OCI-LY1 (cell line): ENCODE data around the gene CMTM5.

Experiments
- H2AFZ ChIP-seq: fragments of 200-600 bp; sonication (generic), shearing (Covaris generic); 2 replicates; pipeline ENCODE4 v1.6.0; 2014; ENCODE audit warnings: antibody characterized with exemption, mild to moderate bottlenecking, low read length
- H3F3A ChIP-seq: fragments of 200-600 bp; sonication (generic), shearing (Covaris generic); 2 replicates; pipeline ENCODE4 v1.6.0; 2014; ENCODE audit warnings: mild to moderate bottlenecking, antibody characterized with exemption, low read length, moderate library complexity; ENCODE audit not compliant: insufficient read depth
- H3K27ac ChIP-seq: fragments of 200-600 bp; sonication (generic); 2 replicates; pipeline ENCODE4 v1.5.1; 2014; ENCODE audit warnings: low read length, mixed run types, mild to moderate bottlenecking, low read depth; ENCODE audit not compliant: poor library complexity, severe bottlenecking
- H3K27me3 ChIP-seq: fragments of 200-600 bp; sonication (generic); 2 replicates; pipeline ENCODE4 v1.6.0; 2014; ENCODE audit warnings: antibody characterized with exemption, mild to moderate bottlenecking, low read length, moderate library complexity; ENCODE audit not compliant: insufficient read depth
- H3K36me3 ChIP-seq: fragments of 200-600 bp; sonication (generic); 2 replicates; pipeline ENCODE4 v1.6.1; 2014; ENCODE audit warnings: mild to moderate bottlenecking, antibody characterized with exemption, low read length, moderate library complexity, mixed read lengths; ENCODE audit not compliant: insufficient read depth
- H3K4me1 ChIP-seq: fragments of 200-600 bp; sonication (generic); 2 replicates; pipeline ENCODE4 v1.5.1; 2014; ENCODE audit warnings: mild to moderate bottlenecking, low read length, moderate library complexity; ENCODE audit not compliant: insufficient read depth, severe bottlenecking
- H3K4me2 ChIP-seq: fragments of 200-600 bp; sonication (generic), shearing (Covaris generic); 2 replicates; pipeline ENCODE4 v1.6.1; 2014; ENCODE audit warnings: low read length
- H3K4me3 ChIP-seq: fragments of 200-600 bp; sonication (generic); 2 replicates; pipeline ENCODE4 v1.5.1; 2014; ENCODE audit warnings: low read length, low read depth, mild to moderate bottlenecking, mixed read lengths; ENCODE audit not compliant: poor library complexity, severe bottlenecking
- H3K79me2 ChIP-seq: fragments of 200-600 bp; shearing (Covaris generic); 2 replicates; pipeline ENCODE4 v1.6.1; 2016; ENCODE audit warnings: mixed run types, low read length, mixed read lengths; ENCODE audit not compliant: insufficient read depth
- H3K9ac ChIP-seq: fragments of 200-600 bp; sonication (generic), shearing (Covaris generic); 2 replicates; pipeline ENCODE4 v1.6.1; 2014; ENCODE audit warnings: mild to moderate bottlenecking, low read length, mixed read lengths
- H3K9me2 ChIP-seq: fragments of 200-600 bp; sonication (generic), shearing (Covaris generic); 2 replicates; pipeline ENCODE4 v1.6.1; 2014; ENCODE audit warnings: low read depth, mild to moderate bottlenecking, low read length, mixed read lengths
- H3K9me3 ChIP-seq: fragments of 200-600 bp; shearing (Covaris generic); 2 replicates; pipeline ENCODE4 v1.6.1; 2014; ENCODE audit warnings: low read length, mixed read lengths
- H4K20me1 ChIP-seq: fragments of 200-600 bp; sonication (generic), shearing (Covaris generic); 2 replicates; pipeline ENCODE4 v1.6.0; 2016; ENCODE audit warnings: mild to moderate bottlenecking, low read length; ENCODE audit not compliant: insufficient read depth
- EZH2 ChIP-seq: fragments of 200-600 bp; sonication (generic), shearing (Covaris generic); IDR thresholded peaks from 2 replicates; pipeline ENCODE4 v1.8.0; 2017; ENCODE audit warnings: borderline replicate concordance, mixed run types, mild to moderate bottlenecking, antibody characterized with exemption, low read length, moderate library complexity, mixed read lengths
- TF ChIP-seq, protein P1 (sequence below): fragments of 200-600 bp; sonication (generic), shearing (Covaris generic); IDR thresholded peaks from 2 replicates; pipeline ENCODE4 v1.5.1; 2017; ENCODE audit warnings: mild to moderate bottlenecking, antibody characterized with exemption, low read length, moderate library complexity, mixed read lengths

Gene CMTM5

DNA sequence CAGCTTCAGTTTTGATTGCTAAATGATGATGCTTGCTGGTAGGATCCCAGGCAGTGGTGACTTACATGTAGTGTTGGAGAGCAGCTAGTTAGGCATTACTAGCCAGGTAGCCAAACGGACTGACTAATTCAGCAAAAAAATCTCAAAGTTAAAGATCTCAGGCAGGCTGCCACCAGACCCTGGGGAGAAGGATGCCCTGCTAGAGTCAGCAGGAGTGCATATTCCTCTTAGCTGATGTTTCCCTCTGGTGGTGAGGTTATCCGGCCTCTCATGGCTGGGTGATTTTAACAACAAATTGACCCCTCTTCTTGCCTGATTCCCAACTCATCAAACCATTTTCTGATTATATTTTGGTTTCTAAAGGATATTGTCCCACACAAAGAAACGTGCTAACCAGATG, 14.6 kb upstream of the CMTM5 start:
- no peaks in the 10 kb centered on the region for H3K4me1 ChIP-seq
- H3K4me3 ChIP-seq = no peak overlapping the region
- H3K27me3 ChIP-seq = peaks cover 5% of the 10 kb centered on the region; the same call in 1 of the 2 replicates
- TF ChIP-seq, protein P1, sequence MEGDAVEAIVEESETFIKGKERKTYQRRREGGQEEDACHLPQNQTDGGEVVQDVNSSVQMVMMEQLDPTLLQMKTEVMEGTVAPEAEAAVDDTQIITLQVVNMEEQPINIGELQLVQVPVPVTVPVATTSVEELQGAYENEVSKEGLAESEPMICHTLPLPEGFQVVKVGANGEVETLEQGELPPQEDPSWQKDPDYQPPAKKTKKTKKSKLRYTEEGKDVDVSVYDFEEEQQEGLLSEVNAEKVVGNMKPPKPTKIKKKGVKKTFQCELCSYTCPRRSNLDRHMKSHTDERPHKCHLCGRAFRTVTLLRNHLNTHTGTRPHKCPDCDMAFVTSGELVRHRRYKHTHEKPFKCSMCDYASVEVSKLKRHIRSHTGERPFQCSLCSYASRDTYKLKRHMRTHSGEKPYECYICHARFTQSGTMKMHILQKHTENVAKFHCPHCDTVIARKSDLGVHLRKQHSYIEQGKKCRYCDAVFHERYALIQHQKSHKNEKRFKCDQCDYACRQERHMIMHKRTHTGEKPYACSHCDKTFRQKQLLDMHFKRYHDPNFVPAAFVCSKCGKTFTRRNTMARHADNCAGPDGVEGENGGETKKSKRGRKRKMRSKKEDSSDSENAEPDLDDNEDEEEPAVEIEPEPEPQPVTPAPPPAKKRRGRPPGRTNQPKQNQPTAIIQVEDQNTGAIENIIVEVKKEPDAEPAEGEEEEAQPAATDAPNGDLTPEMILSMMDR = no peak
- H4K20me1 ChIP-seq = no peaks in the 10 kb centered on the region
- no peaks in the 10 kb centered on the region for H3F3A ChIP-seq
- H3K9me3 ChIP-seq = no peaks in the 10 kb centered on the region
- H3K36me3 ChIP-seq = no peaks in the 10 kb centered on the region
- H3K27ac ChIP-seq = no peak overlapping the region
- H3K79me2 ChIP-seq = no peaks in the 10 kb centered on the region
- no peak overlapping the region for H3K4me2 ChIP-seq
- H2AFZ ChIP-seq = no peak overlapping the region
- H3K9me2 ChIP-seq = no peaks in the 10 kb centered on the region
- no peak overlapping the region for H3K9ac ChIP-seq

DNA sequence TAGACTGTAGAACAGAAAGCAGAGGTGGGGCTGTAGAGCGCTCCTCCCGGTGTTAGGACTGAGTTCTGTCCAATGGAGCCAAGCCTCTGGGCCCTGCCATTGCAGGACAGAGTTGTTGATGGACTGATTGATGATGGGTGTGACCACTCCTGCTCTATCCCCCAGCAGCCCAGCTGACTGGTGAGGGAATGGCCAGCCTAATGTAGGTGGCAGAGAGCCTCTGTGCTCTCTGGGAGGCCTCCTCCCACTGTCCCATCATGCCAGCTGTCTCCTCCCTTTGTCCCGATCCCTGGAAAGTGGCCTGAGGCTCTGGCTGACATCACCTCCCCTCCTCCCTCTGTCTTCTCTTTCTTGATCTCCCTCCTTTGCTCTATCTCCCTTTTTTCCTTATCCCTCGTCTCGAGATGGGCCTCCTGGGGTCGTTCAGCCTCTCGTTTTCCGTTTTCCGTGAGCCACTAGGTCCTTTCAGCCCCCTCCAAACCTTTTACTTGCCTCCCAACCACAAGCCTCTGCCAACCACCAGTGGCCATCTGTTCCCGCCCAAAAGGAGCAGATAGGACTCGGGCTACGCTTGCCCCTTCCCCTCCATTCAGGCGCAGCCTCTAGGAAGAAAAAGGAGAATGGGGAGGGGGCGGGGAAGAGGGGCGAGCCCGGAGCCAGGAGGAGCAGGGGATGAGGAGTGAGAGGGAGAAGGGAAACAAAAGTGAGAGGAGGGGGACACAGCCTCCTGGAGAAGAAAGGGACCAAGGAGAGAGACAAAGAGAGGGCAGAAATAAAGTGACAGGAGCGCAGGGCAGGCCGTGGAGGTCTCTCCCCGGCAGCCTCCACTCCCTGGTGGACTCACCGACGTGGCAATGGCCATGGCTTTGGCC, 12.4 kb upstream of the CMTM5 start:
- H3K4me2 ChIP-seq = no peak overlapping the region

DNA sequence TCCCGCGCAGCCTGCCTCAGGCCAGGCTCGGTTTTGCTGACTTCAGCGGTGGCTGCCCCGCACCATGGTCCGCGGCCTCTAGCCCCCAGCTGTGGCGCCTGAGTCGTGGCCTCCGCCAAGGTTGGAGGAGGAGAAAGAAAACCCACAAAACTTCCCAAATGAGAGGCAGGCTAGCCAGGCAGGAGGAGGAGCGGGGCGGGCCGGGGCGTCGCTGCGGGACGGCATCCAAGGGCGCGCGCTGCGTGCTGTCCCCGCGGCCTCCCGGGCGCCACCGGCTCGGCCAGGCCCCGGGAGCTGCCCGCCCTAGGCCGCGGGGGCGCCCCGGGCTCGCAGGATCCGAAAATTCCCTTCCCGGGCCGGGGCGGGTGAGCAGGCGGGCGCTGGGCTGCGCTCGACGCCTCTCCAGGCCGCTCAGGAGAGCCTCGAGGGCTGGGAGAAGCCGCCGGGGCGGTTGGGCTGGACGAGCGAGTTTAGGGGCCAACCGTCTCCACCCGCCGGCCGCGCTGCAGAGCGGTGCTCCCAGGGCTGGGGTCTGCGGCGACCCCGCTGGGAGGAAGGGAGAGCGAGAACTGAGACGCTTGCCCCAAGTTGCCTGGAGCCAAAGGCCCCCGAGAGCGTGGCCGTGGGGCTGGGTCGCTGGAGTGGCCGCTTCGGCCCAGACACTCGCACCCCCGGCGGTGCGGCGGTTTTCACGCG, 11.7 kb upstream of the CMTM5 start, which contains the start of gene EFS:
Gene EFS, minus strand, starts transcription at position 137 of the 696 bp plus-strand sequence. CDS start 147 bp downstream, outside the sequence.
- Histone ChIP-seq H3K36me3 (no peaks in the 10 kb centered on the region), H3K9me2 (no peaks in the 10 kb centered on the region), H3K4me3 (no peak within 1 kb of the TSS), H3K79me2 (no peaks in the 10 kb centered on the region), H2AFZ (no peak within 1 kb of the TSS), H3K4me2 (no peak within 1 kb of the TSS), H3K9me3 (no peaks in the 10 kb centered on the region), H3K9ac (no peak within 1 kb of the TSS), H3F3A (no peaks in the 10 kb centered on the region), H3K27ac (no peak within 1 kb of the TSS), H3K27me3 (peaks cover 3% of the 10 kb centered on the region; the same call in 1 of the 2 replicates), H4K20me1 (no peaks in the 10 kb centered on the region), H3K4me1 (no peaks in the 10 kb centered on the region)
- TF ChIP-seq, protein P1 = no peak
- no peak for TF ChIP-seq EZH2

More for the DNA sequence above, 12.4 kb upstream of the CMTM5 start:
- TF ChIP-seq, protein P1 = no peak
- no peak for TF ChIP-seq EZH2
- no peak overlapping the region for H3K9ac ChIP-seq
- no peaks in the 10 kb centered on the region for H3K9me2 ChIP-seq
- H3K4me1 ChIP-seq = no peaks in the 10 kb centered on the region
- no peaks in the 10 kb centered on the region for H3K9me3 ChIP-seq
- H3K27me3 ChIP-seq = peaks cover 5% of the 10 kb centered on the region; the same call in 1 of the 2 replicates
- H2AFZ ChIP-seq = no peak overlapping the region
- H4K20me1 ChIP-seq = no peaks in the 10 kb centered on the region
- no peaks in the 10 kb centered on the region for H3K36me3 ChIP-seq
- no peaks in the 10 kb centered on the region for H3K79me2 ChIP-seq
- H3K27ac ChIP-seq = no peak overlapping the region
- H3F3A ChIP-seq = no peaks in the 10 kb centered on the region
- no peak overlapping the region for H3K4me3 ChIP-seq
